Measurements from ENCODE around the gene GLB1L2.

GLB1L2 gene

GRCh38 chr11:134290646-134291045 is 41.1 kb upstream of the GLB1L2 start:
- no peak overlapping the region for H3K4me2 ChIP-seq (ENCODE audit: low read length)
- no peak overlapping the region for H3K4me3 ChIP-seq (ENCODE audit: low read length)
- no peaks in the 10 kb centered on the region for H4K20me1 ChIP-seq (ENCODE audit: insufficient read depth, low read length)
- no peaks in the 10 kb centered on the region for H3K36me3 ChIP-seq (replicated peaks; ENCODE audit: low read depth, low read length)
- H3K9ac ChIP-seq (ENCODE audit: low read length): no peak overlapping the region
- H3K27me3 ChIP-seq (ENCODE audit: low read depth, low read length): no peaks in the 10 kb centered on the region
- no peak overlapping the region for H2AFZ ChIP-seq (ENCODE audit: low read depth, low read length)
- no peaks in the 10 kb centered on the region for H3K9me3 ChIP-seq (ENCODE audit: insufficient read depth, low read length)
- H3K4me1 ChIP-seq (ENCODE audit: low read length): no peaks in the 10 kb centered on the region
- no peaks in the 10 kb centered on the region for H3K79me2 ChIP-seq (ENCODE audit: low read length)
- TF ChIP-seq CTCF (IDR thresholded peaks at IDR 0.05; ENCODE audit: low read depth, low read length) (no peak), EZH2phosphoT487 (IDR thresholded peaks at IDR 0.05; ENCODE audit: low read depth) (no peak)
- no peak overlapping the region for H3K27ac ChIP-seq (ENCODE audit: low read length)

DNA sequence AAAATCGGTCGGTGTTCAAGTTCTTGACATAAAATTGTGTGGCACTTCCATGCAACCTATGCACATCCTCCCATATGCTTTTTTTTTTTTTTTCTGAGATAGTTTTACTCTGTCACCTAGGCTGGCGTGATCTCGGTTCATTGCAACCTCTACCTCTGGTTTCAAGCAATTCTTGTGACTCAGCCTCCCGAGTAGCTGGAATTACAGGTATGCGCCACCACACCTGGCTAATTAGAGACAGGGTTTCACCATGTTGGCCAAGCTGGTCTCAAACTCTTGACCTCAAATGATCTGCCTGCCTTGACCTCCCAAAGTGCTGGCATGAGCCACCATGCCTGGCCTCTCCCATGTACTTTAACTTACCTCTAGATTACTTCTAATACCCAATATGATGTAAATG is 40.6 kb upstream of the GLB1L2 start:
- Histone ChIP-seq H3K27ac (ENCODE audit: low read length) (no peak overlapping the region), H3K9ac (ENCODE audit: low read length) (no peak overlapping the region), H3K36me3 (replicated peaks; ENCODE audit: low read depth, low read length) (no peaks in the 10 kb centered on the region), H3K79me2 (ENCODE audit: low read length) (no peaks in the 10 kb centered on the region), H3K4me3 (ENCODE audit: low read length) (no peak overlapping the region), H3K4me2 (ENCODE audit: low read length) (no peak overlapping the region), H3K4me1 (ENCODE audit: low read length) (no peaks in the 10 kb centered on the region), H2AFZ (ENCODE audit: low read depth, low read length) (no peak overlapping the region), H3K27me3 (ENCODE audit: low read depth, low read length) (no peaks in the 10 kb centered on the region), H4K20me1 (ENCODE audit: insufficient read depth, low read length) (no peaks in the 10 kb centered on the region), H3K9me3 (ENCODE audit: insufficient read depth, low read length) (no peaks in the 10 kb centered on the region)
- TF ChIP-seq EZH2phosphoT487 (IDR thresholded peaks at IDR 0.05; ENCODE audit: low read depth) (no peak), CTCF (IDR thresholded peaks at IDR 0.05; ENCODE audit: low read depth, low read length) (no peak)

DNA sequence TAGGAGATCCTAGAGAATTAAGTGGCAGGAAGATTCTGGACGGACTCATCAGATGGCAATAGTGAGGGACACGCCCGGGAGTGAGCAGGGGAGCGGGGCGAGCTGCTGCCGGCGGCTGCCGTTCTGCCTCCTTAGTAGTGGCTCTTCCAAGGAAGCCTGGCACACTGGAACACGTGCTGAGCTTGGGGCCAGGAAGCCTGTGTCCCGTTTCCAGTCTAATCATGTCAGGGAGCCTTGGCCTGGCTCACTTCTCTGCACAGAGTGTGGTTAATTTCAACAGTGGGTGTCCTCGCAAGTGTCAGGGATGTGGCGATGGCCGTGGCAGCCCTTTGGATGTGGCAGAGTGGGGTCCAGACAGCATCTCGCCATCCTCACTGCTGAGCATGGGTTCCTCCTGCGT is 39.1 kb upstream of the GLB1L2 start:
- Histone ChIP-seq H2AFZ (ENCODE audit: low read depth, low read length) (no peak overlapping the region), H3K9ac (ENCODE audit: low read length) (no peak overlapping the region), H3K9me3 (ENCODE audit: insufficient read depth, low read length) (no peaks in the 10 kb centered on the region), H3K27me3 (ENCODE audit: low read depth, low read length) (no peaks in the 10 kb centered on the region), H3K79me2 (ENCODE audit: low read length) (no peaks in the 10 kb centered on the region), H3K4me1 (ENCODE audit: low read length) (no peaks in the 10 kb centered on the region), H3K4me2 (ENCODE audit: low read length) (no peak overlapping the region), H4K20me1 (ENCODE audit: insufficient read depth, low read length) (no peaks in the 10 kb centered on the region), H3K4me3 (ENCODE audit: low read length) (no peak overlapping the region), H3K27ac (ENCODE audit: low read length) (no peak overlapping the region), H3K36me3 (replicated peaks; ENCODE audit: low read depth, low read length) (no peaks in the 10 kb centered on the region)
- TF ChIP-seq CTCF (IDR thresholded peaks at IDR 0.05; ENCODE audit: low read depth, low read length): no peak
- TF ChIP-seq EZH2phosphoT487 (IDR thresholded peaks at IDR 0.05; ENCODE audit: low read depth): no peak

GRCh38 chr11:134293119-134294113 is 38.4 kb upstream of the GLB1L2 start:
- H3K9me3 ChIP-seq (ENCODE audit: insufficient read depth, low read length): no peaks in the 10 kb centered on the region
- H2AFZ ChIP-seq (ENCODE audit: low read depth, low read length): no peak overlapping the region
- H3K27ac ChIP-seq (ENCODE audit: low read length): no peak overlapping the region
- H3K36me3 ChIP-seq (replicated peaks; ENCODE audit: low read depth, low read length): no peaks in the 10 kb centered on the region
- H3K4me3 ChIP-seq (ENCODE audit: low read length): no peak overlapping the region
- H3K27me3 ChIP-seq (ENCODE audit: low read depth, low read length): no peaks in the 10 kb centered on the region
- no peak overlapping the region for H3K4me2 ChIP-seq (ENCODE audit: low read length)
- H4K20me1 ChIP-seq (ENCODE audit: insufficient read depth, low read length): no peaks in the 10 kb centered on the region
- no peaks in the 10 kb centered on the region for H3K79me2 ChIP-seq (ENCODE audit: low read length)
- no peak overlapping the region for H3K9ac ChIP-seq (ENCODE audit: low read length)
- H3K4me1 ChIP-seq (ENCODE audit: low read length): no peaks in the 10 kb centered on the region
- TF ChIP-seq EZH2phosphoT487 (IDR thresholded peaks at IDR 0.05; ENCODE audit: low read depth) (no peak), CTCF (IDR thresholded peaks at IDR 0.05; ENCODE audit: low read depth, low read length) (no peak)
